GM21390 (cell line): ENCODE data around the gene ZMYM2.

Experiments used
- ATAC-seq: cut with Tn5 transposase; IDR thresholded peaks from one replicate; pipeline ENCODE4 v1.9.1; 2021; ENCODE audit not compliant: unreplicated experiment

ZMYM2 gene

DNA sequence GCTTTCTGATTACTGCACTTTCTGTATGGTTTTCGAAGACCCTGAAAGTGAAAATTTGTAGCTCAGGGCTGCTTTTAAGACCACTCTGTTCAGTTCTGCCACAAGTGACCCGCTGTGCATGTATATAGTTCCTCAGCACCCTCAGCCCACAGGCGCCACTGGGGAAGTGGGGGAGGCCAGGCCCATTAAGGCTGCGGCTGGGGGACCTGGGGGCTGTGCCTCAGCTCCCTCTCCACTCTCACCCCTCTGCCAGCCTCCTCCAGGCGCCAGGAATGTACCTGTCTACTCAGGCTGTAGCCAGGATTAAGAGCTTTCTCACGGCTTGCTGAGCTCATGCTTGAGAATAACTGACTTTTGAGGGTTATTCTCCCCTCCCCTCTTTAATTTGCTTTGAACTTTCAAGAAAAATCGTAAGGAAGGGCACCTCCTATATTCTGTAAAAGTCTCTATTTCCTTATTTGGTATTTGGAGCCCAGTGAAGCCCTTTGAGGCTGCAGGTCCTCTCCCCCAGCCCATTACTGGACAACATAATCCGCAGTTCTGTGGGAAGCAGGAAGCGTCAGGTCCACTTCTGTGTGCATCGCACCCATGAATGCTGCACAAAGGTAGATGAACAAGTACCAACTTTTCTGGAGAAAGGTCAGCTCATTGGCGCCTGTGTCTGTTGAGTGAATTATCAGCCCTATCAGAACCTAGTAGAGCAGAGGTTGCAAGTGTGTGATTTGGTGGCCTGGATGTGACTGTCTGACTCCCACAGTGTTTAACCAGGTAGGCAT is 172.7 kb downstream of the ZMYM2 start:
- ATAC-seq, result no peak

- no peak for ATAC-seq
These were observed 173.6 kb downstream of the ZMYM2 start for GRCh38 chr13:20132052-20132634.

- ATAC-seq, result no peak
These were observed 176.2 kb downstream of the ZMYM2 start for GRCh38 chr13:20134732-20135131.

DNA sequence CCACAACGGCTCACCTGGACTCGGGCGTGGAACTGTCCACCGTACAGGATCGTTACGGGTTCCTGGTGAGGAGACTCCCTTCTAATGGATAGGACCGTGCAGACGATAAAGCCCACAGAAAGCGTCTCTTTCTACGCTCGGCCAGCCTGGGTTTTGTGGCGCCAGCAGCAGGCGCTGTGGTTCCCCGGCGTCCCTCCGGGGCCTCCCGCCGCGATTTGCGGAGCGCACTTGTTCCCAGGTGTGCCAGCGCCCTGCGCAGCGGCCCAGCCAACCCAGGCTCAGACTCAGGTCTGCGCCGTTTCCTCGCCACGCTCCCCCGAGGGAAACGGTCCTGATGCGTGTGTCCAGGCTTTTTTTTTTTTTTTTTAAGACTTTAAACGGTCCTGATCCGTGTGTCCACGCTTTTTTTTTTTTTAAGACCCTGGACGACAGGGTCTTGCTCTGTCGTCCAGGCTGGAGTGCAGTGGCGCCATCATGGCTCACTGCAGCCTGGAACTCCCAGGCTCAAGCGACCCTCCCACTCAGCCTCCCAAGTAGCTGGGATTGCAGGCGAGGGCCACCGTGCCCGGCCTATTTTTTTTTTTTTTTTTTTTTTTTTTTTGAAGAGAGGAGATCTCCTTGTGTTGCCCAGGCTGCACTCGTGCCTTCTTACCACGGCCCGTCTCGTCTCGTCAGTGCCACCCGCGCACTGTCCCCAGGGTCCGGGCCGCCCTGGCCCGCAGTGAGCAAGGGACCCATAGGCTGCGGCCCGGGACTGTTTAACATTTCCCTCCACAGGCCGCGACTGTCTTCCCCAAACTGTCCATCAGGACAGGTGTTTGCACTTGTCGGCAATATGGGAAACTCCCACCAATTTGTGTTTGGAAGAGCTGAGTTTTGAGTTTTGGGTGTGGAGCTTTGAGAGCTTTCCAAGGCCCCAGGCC is 178.5 kb downstream of the ZMYM2 start:
- no peak for ATAC-seq

DNA sequence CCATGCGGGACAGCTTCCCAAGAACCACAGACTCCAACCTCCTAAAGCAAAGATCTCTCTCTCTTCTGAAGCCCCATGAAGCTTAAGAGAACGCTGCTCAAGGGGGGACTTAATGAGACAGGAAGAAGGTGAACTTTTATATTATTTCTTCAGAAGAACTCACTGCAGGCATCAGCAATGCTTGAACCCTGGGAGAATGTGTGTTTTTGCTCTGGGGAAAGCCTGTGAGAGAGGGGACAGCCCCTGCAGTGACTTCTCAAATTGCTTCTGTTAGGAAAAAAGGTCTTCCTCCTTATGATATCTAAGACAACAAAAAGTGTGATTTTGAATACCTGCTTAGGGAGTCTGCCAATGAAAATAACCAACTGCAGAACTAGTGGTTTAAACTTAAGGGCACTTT is 179.3 kb downstream of the ZMYM2 start:
- ATAC-seq, result no peak

- ATAC-seq, result no peak
These were observed 182.0 kb downstream of the ZMYM2 start for GRCh38 chr13:20140487-20140886.
